Kidney epithelial cell (primary cell): ENCODE results near the gene POLD4. TPM values are rescaled to one million over a fixed set of nuclear protein-coding genes. Genes with fewer than 3 reads are reported as not detected.

ENCODE experiments used
- DNase-seq: peaks from one replicate; pipeline ENCODE4 v3.0.0-alpha.2; 2010; ENCODE audit warnings: low read depth
- H3K27me3 ChIP-seq: 2 replicates; pipeline ENCODE4 v1.6.0; 2011; ENCODE audit warnings: low read length; ENCODE audit not compliant: control insufficient read depth, insufficient read depth
- H3K36me3 ChIP-seq: 2 replicates; pipeline ENCODE4 v1.5.1; 2011; ENCODE audit warnings: low read length; ENCODE audit not compliant: control insufficient read depth, insufficient read depth
- H3K4me3 ChIP-seq: 2 replicates; pipeline ENCODE4 v1.5.1; 2011; ENCODE audit warnings: low read depth, mild to moderate bottlenecking, control low read depth, low read length
- CTCF ChIP-seq: IDR thresholded peaks from 2 replicates; pipeline ENCODE4 v1.5.1; 2011; ENCODE audit warnings: mild to moderate bottlenecking, moderate library complexity, low read length, control low read depth, inconsistent platforms; ENCODE audit not compliant: insufficient read depth, poor library complexity, severe bottlenecking
- total RNA-seq: library from RNA; depleted of rRNA; stranded (reverse); fragments of >200 nt; gene quantifications from 2 replicates; pipeline ENCODE4 v1.2.3, GENCODE V29; 2015

POLD4 gene
- total RNA-seq, 1 donor from 2014 or later: 70.7 TPM

GRCh38 chr11:67369275-67369674, 15.9 kb upstream of the POLD4 start:
- Histone ChIP-seq H3K36me3 (peaks cover 1% of the 10 kb centered on the region), H3K4me3 (no peak overlapping the region), H3K27me3 (no peaks in the 10 kb centered on the region)
- no peak for TF ChIP-seq CTCF
- DNase-seq: no peak

GRCh38 chr11:67368621-67369020, 15.3 kb upstream of the POLD4 start:
- Histone ChIP-seq H3K36me3 (peaks cover 1% of the 10 kb centered on the region), H3K4me3 (no peak overlapping the region), H3K27me3 (no peaks in the 10 kb centered on the region)
- no peak for DNase-seq
- TF ChIP-seq CTCF: no peak

GRCh38 chr11:67367761-67368227, 14.4 kb upstream of the POLD4 start:
- Histone ChIP-seq H3K4me3 (no peak overlapping the region), H3K36me3 (peaks cover 2% of the 10 kb centered on the region), H3K27me3 (no peaks in the 10 kb centered on the region)
- no peak for DNase-seq
- TF ChIP-seq CTCF: no peak

GRCh38 chr11:67366961-67367760, 13.8 kb upstream of the POLD4 start:
- peaks cover 2% of the 10 kb centered on the region for H3K36me3 ChIP-seq
- no peak for TF ChIP-seq CTCF
- no peaks in the 10 kb centered on the region for H3K27me3 ChIP-seq
- DNase-seq: no peak
- no peak overlapping the region for H3K4me3 ChIP-seq

GRCh38 chr11:67366546-67366945, 13.2 kb upstream of the POLD4 start:
- TF ChIP-seq CTCF: no peak
- Histone ChIP-seq H3K4me3 (no peak overlapping the region), H3K27me3 (no peaks in the 10 kb centered on the region), H3K36me3 (peaks cover 2% of the 10 kb centered on the region)
- no peak for DNase-seq
